Adrenal gland (tissue), 5 donors: ENCODE data around the gene GFRA1.

Experiments
- CTCF ChIP-seq, 6 experiments: fragments of 450-650 bp in 4 of 6; fragments of 200-600 bp in 2 of 6; sonication (generic) in 1 of 6; IDR thresholded peaks; 1 replicate in 5 of 6; 2 replicates in 1 of 6; pipeline versions ENCODE4 v1.5.1 to v1.8.0; 2016 to 2021; ENCODE audit warnings: antibody characterized with exemption in 6 of 6, mild to moderate bottlenecking in 2 of 6, moderate library complexity in 1 of 6
- POLR2A ChIP-seq, 2 donors: fragments of 450-650 bp; IDR thresholded peaks; one replicate each; pipeline ENCODE4 v1.6.1; 2017; ENCODE audit warnings: antibody characterized with exemption in 2 of 2, mild to moderate bottlenecking in 2 of 2, moderate library complexity in 1 of 2
- donor health status: DM: no; HTN: no; CAD: no.

DNA sequence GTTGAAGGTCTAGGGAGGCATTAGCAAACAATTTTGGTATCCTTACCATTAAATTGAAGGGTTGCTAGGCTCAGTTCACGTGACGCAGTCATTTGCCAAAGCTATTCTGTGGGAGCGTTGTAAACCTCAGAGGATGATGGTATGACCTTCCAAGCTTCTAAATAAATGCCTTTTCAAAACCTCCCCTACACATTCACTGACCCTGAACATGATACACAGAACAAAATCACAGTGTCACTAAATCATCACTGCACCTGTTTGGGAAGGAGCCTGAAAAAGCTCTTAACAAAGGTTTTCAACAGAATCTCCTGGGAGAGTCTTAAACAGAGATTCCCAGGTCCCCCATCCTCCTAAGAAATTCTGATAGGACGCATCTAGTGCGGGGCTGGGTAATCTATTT is 38.0 kb upstream of the GFRA1 start:
- TF ChIP-seq CTCF (IDR thresholded peaks at IDR 0.05) (no peak), POLR2A (IDR thresholded peaks at IDR 0.05) (no peak)
